ENCODE measurements around the gene TMEM218. TPM values are rescaled to one million over a fixed set of nuclear protein-coding genes. Genes with fewer than 3 reads are reported as not detected.

TMEM218 gene
- total and polyA plus RNA-seq, 2 of the 8 experiments (the other 6 are each of a cell fraction or from before 2014, with no cell fraction given): 17.0 to 33.5 TPM

DNA sequence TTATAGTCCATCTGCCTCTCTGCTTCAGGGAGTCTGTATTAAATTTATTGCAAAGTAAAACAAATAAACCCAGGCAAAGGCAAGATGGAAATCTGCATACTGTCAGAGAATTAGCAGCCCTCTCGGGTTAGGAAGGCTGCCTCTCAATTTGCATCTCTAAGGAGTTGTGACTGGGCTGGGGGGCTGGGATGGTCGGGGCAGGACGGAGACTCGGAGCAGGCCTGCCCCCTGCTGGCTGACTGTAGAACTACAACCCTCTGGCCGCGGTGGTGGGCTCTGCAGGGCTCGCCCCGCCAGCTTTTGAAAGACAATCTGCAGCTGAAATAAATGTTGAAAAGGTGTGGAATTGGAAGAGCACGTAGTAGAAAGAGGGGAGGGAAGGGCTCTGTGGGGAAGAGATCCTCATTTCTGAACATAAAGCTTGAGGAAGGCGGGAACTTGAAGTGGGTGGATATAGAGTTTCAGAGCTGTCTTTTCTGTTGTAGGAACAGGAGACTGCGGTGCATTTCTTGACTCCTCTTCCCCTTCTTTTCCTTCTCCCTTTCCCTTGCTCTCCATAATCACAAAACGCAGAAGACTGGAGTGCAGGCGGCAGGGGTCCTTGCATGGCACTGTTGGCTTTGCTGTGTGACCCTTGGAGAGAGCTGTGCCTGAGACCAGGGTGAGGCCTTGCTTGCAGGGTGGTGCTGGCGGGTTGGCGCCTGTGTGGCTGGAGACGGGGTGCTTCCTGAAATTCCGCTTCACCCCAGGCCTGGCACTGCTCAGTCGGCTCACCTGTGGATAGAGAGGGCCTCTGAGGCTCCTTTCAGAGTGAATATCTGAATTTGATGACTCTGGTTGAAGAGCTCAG is 30.5 kb upstream of the TMEM218 start:
- Histone ChIP-seq H2BK120ac (replicated peaks; ENCODE audit: low read depth, low read length) (no peak overlapping the region), H3K36me3 (ENCODE audit: control insufficient read depth in 2 of 4, insufficient read depth in 4 of 4, low read length in 3 of 4) (no peaks in the 10 kb centered on the region), H3K23me2 (ENCODE audit: low read depth, low read length) (no peaks in the 10 kb centered on the region), H4K91ac (replicated peaks; ENCODE audit: insufficient read length, low read length) (no peak overlapping the region), H3K79me2 (ENCODE audit: control insufficient read depth in 1 of 2, insufficient read depth in 2 of 2, low read length in 2 of 2) (no peaks in the 10 kb centered on the region), H3K9me3 (ENCODE audit: insufficient read depth in 2 of 2, low read depth in 1 of 2, low read length in 1 of 2) (no peaks in the 10 kb centered on the region), H4K20me1 (replicated peaks in 1 of 2; ENCODE audit: control insufficient read depth in 1 of 2, insufficient read depth in 2 of 2, low read length in 2 of 2) (peaks cover 0 to 2% of the 10 kb centered on the region in 2 experiments), H2BK20ac (ENCODE audit: low read length) (no peak overlapping the region; the same call in 1 of the 2 replicates), H3K27ac (ENCODE audit: low read depth, low read length) (no peak overlapping the region), H2AK5ac (ENCODE audit: low read depth, low read length) (no peak overlapping the region), H4K5ac (ENCODE audit: insufficient read length, low read depth, low read length) (no peak overlapping the region), H2AFZ (ENCODE audit: low read length) (peak overlapping the region; percentile 82), H3K27me3 (replicated peaks in 1 of 4; ENCODE audit: control insufficient read depth in 3 of 4, extremely low read depth in 1 of 4, insufficient read depth in 3 of 4, low read length in 3 of 4) (peaks cover 5 to 46% (median 35%) of the 10 kb centered on the region in 4 experiments), H3K4me1 (replicated peaks in 1 of 4; ENCODE audit: control insufficient read depth in 3 of 4, insufficient read depth in 4 of 4, low read length in 3 of 4) (peaks cover 10 to 32% (median 25%) of the 10 kb centered on the region in 4 experiments), H3K14ac (ENCODE audit: insufficient read length) (no peak overlapping the region), H3K4me2 (ENCODE audit: insufficient read depth in 1 of 2, low read depth in 2 of 2, low read length in 2 of 2) (peak overlapping the region; percentile 15 to 54), H3K56ac (replicated peaks; ENCODE audit: insufficient read length, low read depth, low read length) (no peak overlapping the region), H3K18ac (ENCODE audit: extremely low read depth, low read length) (no peak overlapping the region; the same call in 1 of the 2 replicates), H2BK5ac (ENCODE audit: low read depth, low read length) (no peak overlapping the region), H3K4me3 (ENCODE audit: extremely low read depth in 1 of 4, insufficient read depth in 2 of 4, low read depth in 3 of 4, low read length in 4 of 4) (peak overlapping the region in 1 of 4 experiments; percentile 47; a peak in 2 of 8 replicates), H4K8ac (ENCODE audit: extremely low read depth, insufficient read depth, low read length) (no peak overlapping the region), H3K79me1 (ENCODE audit: low read depth, low read length) (no peaks in the 10 kb centered on the region), H3K23ac (ENCODE audit: insufficient read length) (no peak overlapping the region), H3K9ac (replicated peaks in 1 of 4; ENCODE audit: extremely low read depth in 1 of 4, low read depth in 3 of 4, low read length in 3 of 4) (no peak overlapping the region), H2BK15ac (ENCODE audit: low read length) (no peak overlapping the region), H2BK12ac (ENCODE audit: low read depth, low read length) (no peak overlapping the region), H3K4ac (replicated peaks; ENCODE audit: insufficient read length, low read depth, low read length) (no peak overlapping the region)
- POLR2A ChIA-PET (ENCODE audit: partially characterized antibody): interaction anchor here (0.9 kb wide), 1 partner anchor 28 kb away, joined by 3 read pairs; no protein-coding TSS in a partner anchor
- DNase-seq (ENCODE audit: low read depth in 1 of 2, low spot score in 2 of 2) (peak in 1 of 2 experiments; percentile 97), FAIRE-seq (peak; percentile 82)
- WGBS, 2 experiments (ENCODE audit: extremely low coverage in 1 of 2, insufficient coverage in 1 of 2, insufficient read length in 1 of 2, insufficient replicate concordance in 2 of 2, low coverage in 1 of 2, low lambda C conversion rate in 2 of 2, missing lambda C conversion rate in 1 of 2): 35% methylated on average over 18 of the region's 18 CpGs; no CpG with 5 or more reads in 1 of the 2 experiments
- CTCF ChIA-PET (ENCODE audit: partially characterized antibody): interaction anchor here (0.6 to 9.0 kb wide), 77 partner anchors 9 to 1899 kb away, joined by 3 to 148 read pairs (median 4); partner anchors contain the start of genes PKNOX2, SLC37A2 and TMEM218
- TF ChIP-seq POU5F1 (IDR thresholded peaks at IDR 0.05; ENCODE audit: low read depth, low read length): peak; percentile 78
- peak; percentile 13; the same call in 1 of the 2 replicates for TF ChIP-seq BRCA1 (IDR thresholded peaks at IDR 0.05; ENCODE audit: low read depth, low read length)
- 0 out of 2 replicates have a peak, but pooled peaks have one; percentile 14 for TF ChIP-seq JUN (IDR thresholded peaks at IDR 0.05; ENCODE audit: low read depth, low read length)
- peak; percentile 49; the same call in 1 of the 2 replicates for TF ChIP-seq TCF12 (IDR thresholded peaks at IDR 0.05; ENCODE audit: low read depth, low read length)
- peak; percentile 37; the same call in 1 of the 2 replicates for TF ChIP-seq POLR2AphosphoS5 (IDR thresholded peaks at IDR 0.05; ENCODE audit: low read depth, low read length)
- TF ChIP-seq CREB1 (IDR thresholded peaks at IDR 0.05): peak; percentile 63; the same call in 1 of the 2 replicates
- TF ChIP-seq TEAD4 (IDR thresholded peaks at IDR 0.05; ENCODE audit: low read depth, low read length): no peak
- 0 out of 2 replicates have a peak, but pooled peaks have one; percentile 17 for TF ChIP-seq CHD2 (IDR thresholded peaks at IDR 0.05; ENCODE audit: low read length)
- no peak for TF ChIP-seq NANOG (IDR thresholded peaks at IDR 0.05; ENCODE audit: insufficient read depth, low read depth, low read length, poor library complexity, severe bottlenecking)
- 0 out of 2 replicates have a peak, but pooled peaks have one; percentile 14 for TF ChIP-seq SUZ12 (IDR thresholded peaks at IDR 0.05; ENCODE audit: low read length)
- TF ChIP-seq CHD1 (IDR thresholded peaks at IDR 0.05; ENCODE audit: low read depth, low read length): no peak
- TF ChIP-seq ASH2L (IDR thresholded peaks at IDR 0.05; ENCODE audit: low read length): peak; percentile 39
